ENCODE data around the gene NUCB1. TPM values are rescaled to one million over a fixed set of nuclear protein-coding genes. Genes with fewer than 3 reads are reported as not detected.
"Not testable (repeated sequence)": the region's sequence is repeated elsewhere in the genome, so short reads cannot be mapped to it uniquely, and the experiment has no call there.

The NUCB1 gene
- total RNA-seq, 2 donors from 2014 or later: 168 to 183 TPM

- no peak overlapping the region for H3K4me3 Mint-ChIP-seq
- ATAC-seq (replicated peaks in 1 of 2) (no peak), DNase-seq (no peak)
- H3K36me3 Mint-ChIP-seq (ENCODE audit: insufficient read depth in 2 of 2): peaks cover 19 to 46% of the 10 kb centered on the region in 2 donors
- no peaks in the 10 kb centered on the region for H3K27me3 Mint-ChIP-seq (ENCODE audit: low read depth)
- H3K4me1 Mint-ChIP-seq (ENCODE audit: low read depth): peaks cover 31% of the 10 kb centered on the region
- no peaks in the 10 kb centered on the region for H3K9me3 Mint-ChIP-seq
- no peak overlapping the region for H3K27ac Mint-ChIP-seq
Measured at GRCh38 chr19:48879025-48879637, 21.0 kb upstream of the NUCB1 start.

- H3K9me3 Mint-ChIP-seq; ATAC-seq (replicated peaks in 1 of 2); H3K27ac Mint-ChIP-seq; H3K4me3 Mint-ChIP-seq; DNase-seq; H3K27me3 Mint-ChIP-seq (ENCODE audit: low read depth): not testable (repeated sequence)
- H3K4me1 Mint-ChIP-seq (ENCODE audit: low read depth): peaks cover 28% of the 10 kb centered on the region
- H3K36me3 Mint-ChIP-seq (ENCODE audit: insufficient read depth in 2 of 2): peaks cover 14 to 40% of the 10 kb centered on the region in 2 donors
Measured at GRCh38 chr19:48879696-48880095, 20.4 kb upstream of the NUCB1 start.

- H3K4me1 Mint-ChIP-seq (ENCODE audit: low read depth): peaks cover 18% of the 10 kb centered on the region
- peaks cover 4 to 20% of the 10 kb centered on the region in 2 donors for H3K36me3 Mint-ChIP-seq (ENCODE audit: insufficient read depth in 2 of 2)
- DNase-seq: peak in 1 of 2 donors; percentile 22
- ATAC-seq (replicated peaks in 1 of 2): peak; percentile 26 to 28
- peak overlapping the region; percentile 64 for H3K27ac Mint-ChIP-seq
- no peaks in the 10 kb centered on the region for H3K9me3 Mint-ChIP-seq
- no peak overlapping the region for H3K4me3 Mint-ChIP-seq
- no peaks in the 10 kb centered on the region for H3K27me3 Mint-ChIP-seq (ENCODE audit: low read depth)
Measured at GRCh38 chr19:48881741-48882657, 18.1 kb upstream of the NUCB1 start.

GRCh38 chr19:48883726-48884125, 16.4 kb upstream of the NUCB1 start:
- Mint-ChIP-seq H3K4me1 (ENCODE audit: low read depth) (peaks cover 3% of the 10 kb centered on the region), H3K36me3 (ENCODE audit: insufficient read depth in 2 of 2) (peaks cover 1 to 7% of the 10 kb centered on the region in 2 donors), H3K27ac (peak overlapping the region; percentile 36), H3K4me3 (no peak overlapping the region), H3K9me3 (no peaks in the 10 kb centered on the region), H3K27me3 (ENCODE audit: low read depth) (no peaks in the 10 kb centered on the region)
- DNase-seq (no peak), ATAC-seq (replicated peaks in 1 of 2) (no peak)

GRCh38 chr19:48887861-48888612, 12.1 kb upstream of the NUCB1 start:
- ATAC-seq (replicated peaks in 1 of 2) (no peak), DNase-seq (no peak)
- no peaks in the 10 kb centered on the region for H3K4me1 Mint-ChIP-seq (ENCODE audit: low read depth)
- H3K9me3 Mint-ChIP-seq: no peaks in the 10 kb centered on the region
- no peaks in the 10 kb centered on the region for H3K36me3 Mint-ChIP-seq (ENCODE audit: insufficient read depth in 2 of 2)
- peaks cover 15% of the 10 kb centered on the region for H3K27me3 Mint-ChIP-seq (ENCODE audit: low read depth)
- no peak overlapping the region for H3K27ac Mint-ChIP-seq
- H3K4me3 Mint-ChIP-seq: no peak overlapping the region

GRCh38 chr19:48889496-48889895, 10.6 kb upstream of the NUCB1 start:
- H3K27ac Mint-ChIP-seq; DNase-seq; H3K36me3 Mint-ChIP-seq (ENCODE audit: insufficient read depth in 2 of 2); H3K9me3 Mint-ChIP-seq; H3K4me1 Mint-ChIP-seq (ENCODE audit: low read depth); ATAC-seq (replicated peaks in 1 of 2); H3K4me3 Mint-ChIP-seq: not testable (repeated sequence)
- peaks cover 18% of the 10 kb centered on the region for H3K27me3 Mint-ChIP-seq (ENCODE audit: low read depth)

GRCh38 chr19:48890551-48890950, 9.6 kb upstream of the NUCB1 start:
- no peaks in the 10 kb centered on the region for H3K9me3 Mint-ChIP-seq
- DNase-seq (no peak), ATAC-seq (replicated peaks in 1 of 2) (no peak)
- no peak overlapping the region for H3K4me3 Mint-ChIP-seq
- peaks cover 28% of the 10 kb centered on the region for H3K27me3 Mint-ChIP-seq (ENCODE audit: low read depth)
- peaks cover 0 to 2% of the 10 kb centered on the region in 2 donors for H3K36me3 Mint-ChIP-seq (ENCODE audit: insufficient read depth in 2 of 2)
- no peak overlapping the region for H3K27ac Mint-ChIP-seq
- peaks cover 6% of the 10 kb centered on the region for H3K4me1 Mint-ChIP-seq (ENCODE audit: low read depth)

- no peak overlapping the region for H3K27ac Mint-ChIP-seq
- H3K4me1 Mint-ChIP-seq (ENCODE audit: low read depth): peaks cover 32% of the 10 kb centered on the region
- H3K4me3 Mint-ChIP-seq: peak overlapping the region; percentile 76 to 82
- DNase-seq (no peak), ATAC-seq (replicated peaks in 1 of 2) (no peak)
- H3K9me3 Mint-ChIP-seq: no peaks in the 10 kb centered on the region
- peaks cover 39% of the 10 kb centered on the region for H3K27me3 Mint-ChIP-seq (ENCODE audit: low read depth)
- peaks cover 2 to 4% of the 10 kb centered on the region in 2 donors for H3K36me3 Mint-ChIP-seq (ENCODE audit: insufficient read depth in 2 of 2)
Measured at GRCh38 chr19:48895226-48895625, 4.9 kb upstream of the NUCB1 start.

GRCh38 chr19:48896191-48896720, 3.9 kb upstream of the NUCB1 start:
- H3K4me1 Mint-ChIP-seq (ENCODE audit: low read depth): peaks cover 39% of the 10 kb centered on the region
- no peaks in the 10 kb centered on the region for H3K9me3 Mint-ChIP-seq
- ATAC-seq (replicated peaks in 1 of 2): peak; percentile 57 to 64
- H3K27ac Mint-ChIP-seq: peak overlapping the region; percentile 14
- peak; percentile 79 to 80 for DNase-seq
- H3K27me3 Mint-ChIP-seq (ENCODE audit: low read depth): peaks cover 34% of the 10 kb centered on the region
- peak overlapping the region; percentile 76 to 82 for H3K4me3 Mint-ChIP-seq
- peaks cover 4 to 7% of the 10 kb centered on the region in 2 donors for H3K36me3 Mint-ChIP-seq (ENCODE audit: insufficient read depth in 2 of 2)

- Mint-ChIP-seq H3K27ac (no peak overlapping the region), H3K4me1 (ENCODE audit: low read depth) (peaks cover 48% of the 10 kb centered on the region), H3K27me3 (ENCODE audit: low read depth) (peaks cover 26% of the 10 kb centered on the region)
Measured at GRCh38 chr19:48897181-48897580, 2.9 kb upstream of the NUCB1 start.

GRCh38 chr19:48899386-48899749, 744 bp upstream of the NUCB1 start:
- H3K4me1 Mint-ChIP-seq (ENCODE audit: low read depth): peaks cover 54% of the 10 kb centered on the region
- not testable (repeated sequence) for ATAC-seq (replicated peaks in 1 of 2); H3K9me3 Mint-ChIP-seq; DNase-seq
- H3K36me3 Mint-ChIP-seq (ENCODE audit: insufficient read depth in 2 of 2): peaks cover 11% of the 10 kb centered on the region in 2 donors
- H3K27ac Mint-ChIP-seq: peak overlapping the region; percentile 85
- H3K4me3 Mint-ChIP-seq: peak overlapping the region; percentile 63 to 98
- H3K27me3 Mint-ChIP-seq (ENCODE audit: low read depth): peaks cover 23% of the 10 kb centered on the region

More at GRCh38 chr19:48897181-48897580, 2.9 kb upstream of the NUCB1 start:
- no peak for DNase-seq
- no peak for ATAC-seq (replicated peaks in 1 of 2)
- Mint-ChIP-seq H3K36me3 (ENCODE audit: insufficient read depth in 2 of 2) (peaks cover 7% of the 10 kb centered on the region in 2 donors), H3K9me3 (no peaks in the 10 kb centered on the region), H3K4me3 (no peak overlapping the region)

- Mint-ChIP-seq H3K27me3 (ENCODE audit: low read depth) (peaks cover 9% of the 10 kb centered on the region), H3K27ac (peak overlapping the region; percentile 98), H3K9me3 (no peaks in the 10 kb centered on the region), H3K36me3 (ENCODE audit: insufficient read depth in 2 of 2) (peaks cover 13 to 15% of the 10 kb centered on the region in 2 donors), H3K4me3 (peak overlapping the region; percentile 98 to 99), H3K4me1 (ENCODE audit: low read depth) (peaks cover 46% of the 10 kb centered on the region)
- ATAC-seq (replicated peaks in 1 of 2) (no peak), DNase-seq (peak in 1 of 2 donors; percentile 25)
Measured at GRCh38 chr19:48900477-48901406, 630 bp downstream of the NUCB1 start.
